T-cell (primary cell): ENCODE results near the gene ATP8B2. TPM values are rescaled to one million over a fixed set of nuclear protein-coding genes. Genes with fewer than 3 reads are reported as not detected.
"Not testable (repeated sequence)": the region's sequence is repeated elsewhere in the genome, so short reads cannot be mapped to it uniquely, and the experiment has no call there.

Source experiments
- ATAC-seq, 4 experiments: fragments of 200-7000 bp in 3 of 4; fragments of 150-1000 bp in 1 of 4; cut with Tn5 transposase; replicated peaks in 1 of 4; 1 replicate in 3 of 4; 2 replicates in 1 of 4; pipeline ENCODE4 v1.10.0; 2021; ENCODE audit warnings: moderate library complexity in 3 of 4, mild to moderate bottlenecking in 2 of 4, moderate number of reproducible peaks in 1 of 4
- CTCF ChIA-PET, 2 donors: fragments of 300-600 bp; sonication (Branson Sonifier 250); formaldehyde crosslinking; loops; one replicate each; lab custom pipeline; 2022; ENCODE audit warnings: antibody characterized with exemption in 2 of 2; lab: Charles Lee
- POLR2A ChIA-PET, 2 donors: fragments of 300-600 bp; sonication (Branson Sonifier 250); formaldehyde crosslinking; loops; one replicate each; lab custom pipeline; 2022; ENCODE audit warnings: antibody characterized with exemption in 2 of 2; lab: Charles Lee
- DNase-seq, 35 experiments: peaks; one replicate each; pipeline versions ENCODE4 v3.0.0 to v3.0.0-alpha.2; 2013 to 2023
- H3K27ac ChIP-seq: one replicate; pipeline ENCODE4 v1.5.1; 2013; ENCODE audit warnings: low read length
- H3K27me3 ChIP-seq, 2 experiments: replicated peaks in 1 of 2; 1 replicate in 1 of 2; 2 replicates in 1 of 2; pipeline versions ENCODE4 v1.6.1 to v1.7.0; 2013; ENCODE audit warnings: low read length in 1 of 2, mixed read lengths in 1 of 2; ENCODE audit not compliant: control insufficient read depth in 2 of 2, insufficient read depth in 2 of 2; ENCODE audit errors: extremely low read depth in 1 of 2
- H3K36me3 ChIP-seq, 2 donors: 1 replicate in 1 of 2; 2 replicates in 1 of 2; pipeline versions ENCODE4 v1.6.1 to v1.7.0; 2013; ENCODE audit warnings: low read length in 1 of 2; ENCODE audit not compliant: control insufficient read depth in 2 of 2, insufficient read depth in 1 of 2; ENCODE audit errors: extremely low read depth in 1 of 2
- H3K4me1 ChIP-seq, 2 experiments: 1 replicate in 1 of 2; 2 replicates in 1 of 2; pipeline versions ENCODE4 v1.6.1 to v1.7.0; 2013; ENCODE audit warnings: low read length in 2 of 2, mixed read lengths in 1 of 2; ENCODE audit not compliant: insufficient read depth in 2 of 2, control insufficient read depth in 1 of 2; ENCODE audit errors: extremely low read depth in 1 of 2
- H3K4me3 ChIP-seq, 2 donors: 1 replicate in 1 of 2; 2 replicates in 1 of 2; pipeline versions ENCODE4 v1.5.1 to v1.7.0; 2013; ENCODE audit warnings: mild to moderate bottlenecking in 2 of 2, low read length in 1 of 2, moderate library complexity in 1 of 2; ENCODE audit not compliant: control insufficient read depth in 1 of 2; ENCODE audit errors: extremely low read depth in 1 of 2
- H3K9me3 ChIP-seq: 2 replicates; pipeline ENCODE4 v1.7.0; 2013
- H3K27ac Mint-ChIP-seq, 2 donors: one replicate each; pipeline ENCODE4 v1.8.0; 2020 to 2021; ENCODE audit warnings: mild to moderate bottlenecking in 2 of 2, mixed read lengths in 2 of 2
- H3K27me3 Mint-ChIP-seq, 2 donors: one replicate each; pipeline ENCODE4 v1.8.0; 2021 to 2022; ENCODE audit warnings: mixed read lengths in 2 of 2
- H3K36me3 Mint-ChIP-seq: one replicate; pipeline ENCODE4 v1.8.0; 2021; ENCODE audit warnings: mixed read lengths
- H3K4me1 Mint-ChIP-seq, 3 donors: one replicate each; pipeline ENCODE4 v1.8.0; 2020 to 2022; ENCODE audit warnings: mixed read lengths in 3 of 3, mild to moderate bottlenecking in 1 of 3
- H3K4me3 Mint-ChIP-seq, 3 donors: one replicate each; pipeline ENCODE4 v1.8.0; 2020 to 2022; ENCODE audit warnings: mild to moderate bottlenecking in 3 of 3, mixed read lengths in 3 of 3, moderate library complexity in 3 of 3
- H3K9me3 Mint-ChIP-seq, 3 donors: one replicate each; pipeline ENCODE4 v1.8.0; 2020 to 2022; ENCODE audit warnings: mixed read lengths in 3 of 3
- WGBS: methylation state at CpG from one replicate; pipeline ENCODE4 v1.1.5; 2013; ENCODE audit warnings: missing lambda C conversion rate; ENCODE audit not compliant: insufficient coverage; 5-methylcytosine and 5-hydroxymethylcytosine counted together
- total RNA-seq, 35 experiments: library from RNA in 6 of 35; stranded (reverse) in 6 of 35; fragments of 120-200 nt in 1 of 35; gene quantifications; one replicate each; pipeline versions ENCODE4 v1.2.1 to v1.2.4 and lab custom pipeline; 2013 to 2026

Gene ATP8B2
- total RNA-seq, 5 donors from 2014 or later (not counting 1 experiment from before 2014, with no cell fraction given) = 142 to 172 (median 149) TPM

GRCh38 chr1:154295408-154296235 lies 29.7 kb upstream of the ATP8B2 start:
- Histone ChIP-seq H3K9me3 (no peaks in the 10 kb centered on the region), H3K27ac (no peak overlapping the region), H3K36me3 (no peaks in the 10 kb centered on the region), H3K4me3 (no peak overlapping the region), H3K27me3 (no peaks in the 10 kb centered on the region), H3K4me1 (no peaks in the 10 kb centered on the region)
- H3K9me3 Mint-ChIP-seq = peaks cover 5 to 17% (median 10%) of the 10 kb centered on the region in 3 donors
- H3K4me1 Mint-ChIP-seq = no peaks in the 10 kb centered on the region
- peak overlapping the region in 1 of 2 donors; percentile 36 for H3K27ac Mint-ChIP-seq
- H3K36me3 Mint-ChIP-seq = peaks cover 5% of the 10 kb centered on the region
- peaks cover 0 to 2% of the 10 kb centered on the region in 2 donors for H3K27me3 Mint-ChIP-seq
- CTCF ChIA-PET = interaction anchor here in 1 of 2 donors (0.6 kb wide), 1 partner anchor 29 kb away, joined by 3 read pairs; no protein-coding TSS in a partner anchor
- no peak overlapping the region for H3K4me3 Mint-ChIP-seq
- POLR2A ChIA-PET = no interaction called here
- ATAC-seq (no peak), DNase-seq (no peak)
- 92% methylated on average over 2 of the region's 8 CpGs for WGBS

GRCh38 chr1:154301582-154301981 lies 23.7 kb upstream of the ATP8B2 start:
- Mint-ChIP-seq H3K9me3 (no peaks in the 10 kb centered on the region), H3K27ac (no peak overlapping the region), H3K4me3 (no peak overlapping the region), H3K36me3 (no peaks in the 10 kb centered on the region), H3K4me1 (no peaks in the 10 kb centered on the region), H3K27me3 (no peaks in the 10 kb centered on the region)
- H3K27ac ChIP-seq = no peak overlapping the region
- ChIA-PET CTCF (interaction anchor here in 1 of 2 donors (0.7 kb wide), 1 partner anchor 102 kb away, joined by 4 read pairs; no protein-coding TSS in a partner anchor), POLR2A (no interaction called here)
- no peaks in the 10 kb centered on the region for H3K27me3 ChIP-seq
- H3K9me3 ChIP-seq = no peaks in the 10 kb centered on the region
- H3K36me3 ChIP-seq = no peaks in the 10 kb centered on the region
- no CpG with 5 or more reads among the region's 1 CpG for WGBS
- H3K4me1 ChIP-seq = no peaks in the 10 kb centered on the region
- no peak overlapping the region for H3K4me3 ChIP-seq
- ATAC-seq (no peak), DNase-seq (no peak)

GRCh38 chr1:154304664-154305337 lies 20.5 kb upstream of the ATP8B2 start:
- peaks cover 5 to 11% (median 10%) of the 10 kb centered on the region in 3 donors for H3K4me1 Mint-ChIP-seq
- ATAC-seq (no peak), DNase-seq (no peak)
- POLR2A ChIA-PET = no interaction called here
- CTCF ChIA-PET = no interaction called here
- Histone ChIP-seq H3K36me3 (no peaks in the 10 kb centered on the region), H3K9me3 (no peaks in the 10 kb centered on the region), H3K4me3 (no peak overlapping the region), H3K27ac (no peak overlapping the region), H3K27me3 (no peaks in the 10 kb centered on the region), H3K4me1 (no peaks in the 10 kb centered on the region)
- peak overlapping the region in 1 of 2 donors; percentile 19 for H3K27ac Mint-ChIP-seq
- no peaks in the 10 kb centered on the region for H3K36me3 Mint-ChIP-seq
- no peaks in the 10 kb centered on the region for H3K9me3 Mint-ChIP-seq
- no peak overlapping the region for H3K4me3 Mint-ChIP-seq
- 62% methylated on average over 4 of the region's 9 CpGs for WGBS
- no peaks in the 10 kb centered on the region for H3K27me3 Mint-ChIP-seq

GRCh38 chr1:154306151-154306550 lies 19.2 kb upstream of the ATP8B2 start:
- H3K4me3 ChIP-seq = no peak overlapping the region
- ChIA-PET POLR2A (no interaction called here), CTCF (no interaction called here)
- H3K36me3 Mint-ChIP-seq = no peaks in the 10 kb centered on the region
- DNase-seq (no peak), ATAC-seq (no peak)
- no peaks in the 10 kb centered on the region for H3K9me3 Mint-ChIP-seq
- no peaks in the 10 kb centered on the region for H3K27me3 Mint-ChIP-seq
- no peaks in the 10 kb centered on the region for H3K4me1 ChIP-seq
- H3K4me3 Mint-ChIP-seq = no peak overlapping the region
- no peak overlapping the region for H3K27ac ChIP-seq
- H3K27me3 ChIP-seq = no peaks in the 10 kb centered on the region
- no peaks in the 10 kb centered on the region for H3K36me3 ChIP-seq
- no peaks in the 10 kb centered on the region for H3K9me3 ChIP-seq
- H3K27ac Mint-ChIP-seq = no peak overlapping the region
- 85% methylated on average over 3 of the region's 3 CpGs for WGBS
- H3K4me1 Mint-ChIP-seq = peaks cover 5 to 11% (median 10%) of the 10 kb centered on the region in 3 donors

GRCh38 chr1:154307670-154308270 lies 17.6 kb upstream of the ATP8B2 start:
- peak overlapping the region; percentile 5 to 40 for H3K27ac Mint-ChIP-seq
- H3K4me3 Mint-ChIP-seq, ATAC-seq, H3K9me3 ChIP-seq, POLR2A ChIA-PET, H3K36me3 Mint-ChIP-seq, H3K9me3 Mint-ChIP-seq, H3K4me3 ChIP-seq, DNase-seq, H3K36me3 ChIP-seq, H3K27me3 Mint-ChIP-seq, CTCF ChIA-PET, H3K4me1 ChIP-seq, H3K27me3 ChIP-seq, H3K27ac ChIP-seq: not testable (repeated sequence)
- H3K4me1 Mint-ChIP-seq = peaks cover 5 to 11% (median 10%) of the 10 kb centered on the region in 3 donors
- WGBS = 15% methylated on average over 2 of the region's 4 CpGs

- POLR2A ChIA-PET, H3K9me3 ChIP-seq, CTCF ChIA-PET, ATAC-seq, H3K36me3 ChIP-seq, DNase-seq, H3K4me3 Mint-ChIP-seq, H3K27me3 ChIP-seq, H3K4me3 ChIP-seq, H3K9me3 Mint-ChIP-seq, H3K27me3 Mint-ChIP-seq, H3K4me1 ChIP-seq, H3K27ac ChIP-seq, H3K27ac Mint-ChIP-seq, H3K36me3 Mint-ChIP-seq: not testable (repeated sequence)
- 80% methylated on average over 4 of the region's 7 CpGs for WGBS
- peaks cover 5 to 11% (median 10%) of the 10 kb centered on the region in 3 donors for H3K4me1 Mint-ChIP-seq
These were observed 16.2 kb upstream of the ATP8B2 start for GRCh38 chr1:154309136-154309535.
